GM19463 (cell line): Measurements from ENCODE around the gene CDH12.
"Not testable (repeated sequence)": the region's sequence is repeated elsewhere in the genome, so short reads cannot be mapped to it uniquely, and the experiment has no call there.

ENCODE experiments used
- ATAC-seq: cut with Tn5 transposase; IDR thresholded peaks from one replicate; pipeline ENCODE4 v1.9.1; 2021; ENCODE audit warnings: mild to moderate bottlenecking, moderate library complexity; ENCODE audit not compliant: unreplicated experiment

Gene CDH12

DNA sequence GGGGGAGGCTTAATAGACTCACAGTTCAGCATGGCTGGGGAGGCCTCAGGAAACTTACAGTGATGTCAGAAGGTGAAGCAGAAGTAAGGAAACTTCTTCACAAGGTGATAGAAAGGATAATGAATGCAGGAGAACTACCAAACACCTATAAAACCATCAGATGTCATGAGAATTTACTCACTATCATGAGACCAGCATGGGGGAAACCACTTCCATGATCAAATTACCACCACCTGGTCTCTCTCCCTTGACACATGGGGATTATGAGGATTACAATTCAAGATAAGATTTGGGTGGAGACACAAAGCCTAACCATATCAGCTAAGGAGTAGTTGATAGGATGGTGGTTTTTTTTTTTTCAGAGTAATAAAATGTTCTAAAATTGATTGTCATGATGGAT lies 201.8 kb downstream of the CDH12 start:
- no peak for ATAC-seq

DNA sequence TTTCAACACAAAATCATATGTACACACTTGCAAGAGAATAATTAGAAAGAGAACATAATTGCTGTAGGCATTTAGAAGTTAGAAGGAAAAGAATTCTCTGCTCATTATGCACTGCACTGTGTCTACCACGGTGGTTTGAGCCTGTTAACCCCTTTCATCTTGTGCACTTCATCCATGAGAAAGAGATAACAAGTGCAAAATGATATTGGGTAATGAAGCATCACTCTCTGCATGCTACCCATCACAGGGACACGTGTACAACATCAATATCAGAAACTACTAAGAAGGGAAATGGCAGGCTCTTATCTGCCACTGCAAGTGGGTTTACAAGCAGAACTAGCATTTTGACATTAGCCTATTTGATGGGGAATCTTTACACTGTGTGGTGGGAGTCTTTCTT lies 202.6 kb downstream of the CDH12 start:
- ATAC-seq = no peak

DNA sequence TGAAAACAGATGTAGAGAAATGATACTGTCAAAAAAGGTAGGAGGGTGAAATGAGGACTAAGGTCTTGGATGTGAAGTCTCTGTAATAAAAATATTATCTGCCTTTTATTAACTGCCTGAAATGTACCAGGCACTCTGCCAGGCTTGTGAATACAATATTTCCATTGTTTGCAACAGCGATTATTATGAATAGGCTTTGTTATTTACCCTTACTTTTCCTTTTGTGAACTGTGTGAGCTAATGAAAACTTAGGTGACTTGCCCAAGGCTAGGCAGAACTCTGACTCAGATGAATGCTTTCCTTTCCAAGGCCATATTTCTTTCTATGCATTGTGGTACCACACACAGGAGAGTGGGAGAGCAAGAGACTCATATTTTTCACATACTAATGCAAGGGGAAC lies 204.1 kb downstream of the CDH12 start:
- no peak for ATAC-seq

DNA sequence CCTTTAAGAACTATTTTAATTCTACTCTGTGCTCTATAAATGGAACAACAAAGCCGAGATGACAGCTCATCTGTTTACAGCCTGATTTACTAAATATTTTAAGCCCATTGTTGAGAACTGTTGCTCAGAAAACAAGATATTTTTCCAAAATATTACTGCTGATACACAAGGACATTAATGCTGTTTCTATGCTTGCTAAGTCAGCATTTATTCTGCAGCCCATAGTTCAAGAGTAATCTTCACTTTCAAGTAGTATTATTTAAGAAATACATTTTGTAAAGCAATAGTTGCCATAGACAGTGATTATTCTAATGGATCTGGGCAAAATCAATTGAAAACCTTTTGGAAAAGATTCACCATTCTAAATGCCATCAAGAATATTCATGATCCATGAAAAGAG lies 208.3 kb downstream of the CDH12 start:
- ATAC-seq = no peak

DNA sequence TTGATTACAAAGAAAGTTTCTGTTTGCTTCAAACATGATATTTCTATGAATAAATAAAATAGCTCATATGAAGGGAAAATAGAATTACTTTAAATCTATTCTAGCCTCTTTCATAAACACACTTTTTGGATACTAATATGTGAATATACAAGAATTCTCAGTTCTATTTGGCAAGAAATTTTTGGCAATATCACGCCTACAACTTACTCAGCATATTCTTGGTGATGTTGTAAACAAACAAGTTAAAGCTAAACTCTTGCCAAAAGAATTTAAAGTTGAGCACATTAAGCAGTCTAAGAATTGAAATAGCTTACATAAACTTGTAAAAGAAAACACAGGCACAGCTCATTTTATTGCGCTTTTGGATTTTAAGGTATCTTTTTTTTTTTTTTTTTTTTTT lies 209.8 kb downstream of the CDH12 start:
- no peak for ATAC-seq

DNA sequence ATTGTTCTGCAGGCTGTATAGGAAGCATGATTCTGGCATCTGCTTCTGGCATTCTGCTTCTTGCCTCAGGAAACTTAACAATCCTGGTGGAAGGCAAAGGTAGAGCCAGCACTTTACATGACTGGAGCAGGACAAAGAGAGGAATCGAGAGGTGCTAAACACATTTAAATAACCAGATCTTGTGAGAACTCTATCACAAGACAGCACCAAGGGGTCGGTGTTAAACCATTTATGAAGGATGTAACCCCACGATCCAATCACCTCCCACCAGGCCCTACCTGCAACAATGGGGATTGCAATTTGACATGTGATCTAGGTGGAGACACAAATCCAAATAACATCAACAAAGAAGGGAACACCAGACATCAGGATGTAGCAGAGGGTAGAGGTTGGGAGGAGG lies 221.5 kb downstream of the CDH12 start:
- ATAC-seq = no peak

DNA sequence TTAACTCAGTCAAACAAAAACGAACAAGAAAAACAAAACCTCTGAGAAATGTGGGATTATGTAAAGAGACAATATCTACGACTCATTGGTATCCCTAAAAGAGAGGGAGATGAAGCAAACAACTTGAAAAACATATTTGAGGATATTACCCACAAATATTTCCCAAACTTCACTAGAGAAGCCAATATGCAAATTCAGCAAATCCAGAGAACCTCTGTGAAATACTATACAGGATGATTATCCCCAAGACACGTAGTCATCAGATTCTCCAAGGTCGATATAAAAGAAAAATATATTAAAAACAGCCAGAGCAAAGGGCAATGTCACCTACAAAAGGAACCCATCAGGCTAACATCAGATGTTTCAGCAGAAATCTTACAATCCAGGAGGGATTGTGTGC lies 226.1 kb downstream of the CDH12 start:
- no peak for ATAC-seq

DNA sequence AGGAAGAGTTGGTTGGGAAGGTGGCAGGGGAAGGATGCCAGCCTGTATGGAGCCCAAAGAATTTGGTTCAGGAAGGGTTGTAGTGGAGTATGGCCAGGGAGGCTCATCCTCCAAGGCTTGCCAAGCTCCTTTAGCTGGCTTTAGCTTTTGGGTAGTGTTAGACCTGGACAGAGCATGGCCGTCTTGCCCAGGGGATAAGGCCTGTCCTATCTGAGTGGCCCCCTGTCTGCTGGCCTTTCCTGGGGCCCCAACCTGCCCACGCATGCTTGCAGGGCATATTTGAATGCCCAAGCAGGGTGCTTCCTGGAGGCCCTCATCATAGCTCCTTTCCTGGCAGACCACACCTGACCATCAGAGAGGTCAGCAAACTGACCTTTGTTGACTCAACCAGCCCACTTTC lies 227.7 kb downstream of the CDH12 start:
- no peak for ATAC-seq

DNA sequence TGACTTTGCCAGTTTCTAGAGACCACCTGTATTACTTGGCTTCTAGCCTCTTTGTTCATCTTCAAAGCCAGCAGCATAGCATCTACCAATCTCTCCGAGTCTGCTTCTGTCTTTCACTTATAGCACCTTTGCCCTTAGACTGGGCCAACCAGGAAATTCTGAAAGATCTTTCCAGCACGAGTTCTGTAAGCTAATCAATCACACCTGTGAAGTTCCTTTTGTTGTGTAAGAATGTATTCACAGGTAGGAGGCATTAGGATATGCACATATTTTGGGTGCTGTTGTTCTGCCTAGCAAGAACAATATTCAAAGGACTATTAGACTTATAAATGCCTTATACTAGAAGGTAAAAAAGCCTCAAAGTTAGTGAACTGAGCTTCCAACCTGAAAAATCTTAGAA lies 232.1 kb downstream of the CDH12 start:
- no peak for ATAC-seq

DNA sequence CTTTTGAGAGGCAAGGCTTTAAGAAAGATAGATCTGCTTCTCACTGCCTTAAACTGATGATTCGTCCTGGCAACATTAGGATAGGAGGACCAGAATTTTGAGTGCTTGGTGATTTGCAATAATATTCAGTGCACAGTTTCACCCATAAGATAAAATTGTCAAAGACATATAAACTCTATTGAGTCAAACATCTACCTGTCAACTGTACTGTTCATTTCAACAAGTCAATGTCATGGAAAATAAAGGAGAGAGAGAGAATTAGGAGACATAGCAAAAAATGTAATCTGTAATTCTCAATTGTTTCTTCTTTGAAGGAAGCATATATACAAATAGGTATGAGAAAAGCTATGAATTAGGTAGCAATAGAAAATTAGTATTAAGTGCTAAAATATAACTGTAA lies 237.2 kb downstream of the CDH12 start:
- ATAC-seq = no peak

DNA sequence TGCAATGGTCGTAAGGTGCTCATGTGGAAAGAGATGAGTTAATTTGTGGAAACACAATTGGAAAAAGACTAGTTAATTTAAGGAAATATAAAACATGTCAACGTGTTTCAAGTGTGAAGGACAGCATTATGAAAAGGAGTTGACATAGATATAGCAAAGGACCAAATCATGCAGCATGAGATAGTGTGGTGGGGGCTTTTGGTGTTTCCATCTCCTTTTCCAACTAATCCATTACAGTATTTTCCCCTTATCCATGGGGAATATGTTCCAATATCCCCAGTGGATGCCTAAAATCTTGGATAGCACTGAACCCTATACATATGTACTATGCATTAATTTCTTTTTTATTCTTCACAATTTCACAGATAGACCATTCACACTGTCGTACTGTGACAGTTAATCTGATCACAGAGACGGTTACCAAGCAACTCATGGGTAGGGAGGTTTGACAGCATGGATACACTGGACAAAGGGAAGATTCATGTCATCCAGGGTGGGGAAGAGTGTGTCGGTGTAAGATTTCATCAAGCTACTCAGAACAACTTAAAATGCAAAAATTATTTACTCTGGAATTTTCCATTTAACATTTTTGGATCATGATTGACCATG lies 238.6 kb downstream of the CDH12 start:
- ATAC-seq = no peak

DNA sequence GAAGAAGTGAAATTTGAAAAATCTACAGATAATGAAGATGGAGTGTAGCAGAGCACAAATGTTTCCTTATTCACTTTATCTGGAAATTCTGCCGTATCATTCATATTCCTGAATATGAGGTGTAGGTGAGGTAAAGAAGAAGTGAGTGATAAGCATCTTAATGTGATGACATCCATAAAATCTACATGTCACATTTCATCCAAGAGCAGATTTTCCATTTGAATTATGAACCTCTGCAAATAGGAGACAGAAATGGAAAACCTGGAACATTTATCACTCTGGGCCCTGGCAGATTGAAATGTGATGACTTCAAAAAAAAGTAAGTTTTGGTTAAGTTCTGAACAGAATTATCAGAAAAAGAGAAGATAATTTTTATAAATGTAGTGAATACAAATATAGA lies 240.2 kb downstream of the CDH12 start:
- ATAC-seq = no peak

DNA sequence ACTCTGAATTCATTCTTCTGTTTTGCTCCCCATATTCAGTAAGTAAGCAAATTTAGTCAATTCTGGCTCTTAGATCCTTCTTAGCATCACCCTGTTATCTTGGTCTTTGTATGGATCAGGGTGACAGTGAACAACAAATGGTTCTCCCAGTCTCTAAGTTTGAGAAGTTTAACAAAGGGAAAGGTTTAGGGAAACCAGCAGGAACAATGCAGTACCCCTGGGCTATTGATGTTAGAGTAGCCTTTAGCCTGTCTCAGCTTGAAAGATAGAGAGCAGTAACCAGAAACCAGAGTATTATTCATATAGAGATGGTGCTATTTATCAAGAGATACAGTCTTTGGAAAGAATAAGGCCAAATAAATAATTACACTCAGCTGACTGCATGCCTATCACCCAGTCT lies 241.8 kb downstream of the CDH12 start:
- no peak for ATAC-seq

DNA sequence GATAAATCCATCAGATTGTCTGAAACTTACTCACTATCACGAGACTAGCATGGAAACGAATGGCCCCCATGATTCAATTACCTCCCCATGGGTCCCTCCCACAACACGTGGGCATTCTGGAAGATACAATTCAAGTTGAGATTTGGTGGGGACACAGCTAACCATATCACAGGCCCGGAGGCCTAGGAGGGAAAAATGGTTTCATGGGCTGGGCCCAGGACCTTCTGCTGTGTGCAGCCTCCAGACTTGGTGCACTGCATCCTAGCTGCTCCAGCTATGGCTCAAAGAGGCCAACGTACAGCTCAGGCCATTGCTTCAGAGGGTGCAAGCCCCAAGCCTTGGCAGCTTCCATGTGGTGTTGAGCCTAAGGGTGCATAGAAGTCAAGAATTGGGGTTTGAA lies 245.6 kb downstream of the CDH12 start:
- ATAC-seq = not testable (repeated sequence)

DNA sequence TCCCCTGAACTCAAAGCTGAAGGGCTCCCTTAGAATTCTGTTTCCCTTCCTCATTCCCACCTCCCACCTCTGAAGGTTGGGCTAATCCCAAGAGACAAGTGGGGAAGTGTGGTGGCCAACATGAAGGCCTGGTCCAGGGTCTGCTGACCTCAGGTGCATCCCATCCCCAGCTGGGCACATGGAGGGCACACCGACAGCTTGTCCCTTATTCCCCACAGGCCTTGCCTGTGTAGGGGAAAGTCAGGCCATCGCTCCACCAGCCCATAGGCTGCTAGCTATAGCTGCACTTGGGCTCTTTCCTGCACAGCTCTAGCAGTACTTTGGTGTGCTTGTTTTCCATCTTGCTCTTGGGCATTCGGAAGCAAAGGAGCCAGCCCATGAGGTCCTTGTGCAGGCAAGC lies 247.7 kb downstream of the CDH12 start:
- ATAC-seq = no peak

DNA sequence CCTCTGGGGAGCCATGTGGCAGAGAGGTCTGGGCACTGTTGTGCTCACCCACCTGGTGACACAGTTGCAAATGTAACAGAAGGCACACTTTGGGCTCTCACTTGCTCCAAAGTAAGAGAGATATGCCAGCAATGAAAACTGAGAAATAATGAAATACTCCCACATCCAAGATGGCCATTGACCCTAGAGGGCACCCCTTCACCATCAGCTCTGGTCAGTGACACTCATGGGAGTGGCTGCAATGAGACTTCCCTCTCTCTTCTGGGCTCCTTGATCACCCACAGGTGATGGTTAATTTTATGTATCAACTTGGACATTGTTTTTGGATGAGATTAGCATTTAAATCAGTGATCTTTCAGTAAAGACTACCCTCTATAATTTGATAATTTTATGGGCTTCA lies 248.4 kb downstream of the CDH12 start:
- ATAC-seq = no peak

DNA sequence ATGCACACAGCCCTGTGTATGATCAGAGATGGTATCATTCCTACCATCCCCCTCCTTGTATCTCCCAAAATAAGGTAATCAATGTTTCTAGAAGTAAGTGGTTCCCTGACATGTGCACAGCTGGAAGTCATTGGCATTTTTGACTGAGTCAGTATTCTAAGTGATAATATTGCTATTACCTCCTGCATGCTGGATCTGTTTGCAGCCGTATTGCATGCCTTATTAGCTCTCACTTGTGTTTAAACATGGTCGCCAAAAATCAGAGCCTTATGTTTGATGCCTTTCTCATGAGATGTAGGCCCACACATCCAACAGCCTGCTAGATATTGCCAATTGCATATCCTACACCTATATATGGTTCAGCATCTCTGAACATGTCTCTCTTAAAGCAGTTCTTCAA lies 254.3 kb downstream of the CDH12 start:
- ATAC-seq = no peak

DNA sequence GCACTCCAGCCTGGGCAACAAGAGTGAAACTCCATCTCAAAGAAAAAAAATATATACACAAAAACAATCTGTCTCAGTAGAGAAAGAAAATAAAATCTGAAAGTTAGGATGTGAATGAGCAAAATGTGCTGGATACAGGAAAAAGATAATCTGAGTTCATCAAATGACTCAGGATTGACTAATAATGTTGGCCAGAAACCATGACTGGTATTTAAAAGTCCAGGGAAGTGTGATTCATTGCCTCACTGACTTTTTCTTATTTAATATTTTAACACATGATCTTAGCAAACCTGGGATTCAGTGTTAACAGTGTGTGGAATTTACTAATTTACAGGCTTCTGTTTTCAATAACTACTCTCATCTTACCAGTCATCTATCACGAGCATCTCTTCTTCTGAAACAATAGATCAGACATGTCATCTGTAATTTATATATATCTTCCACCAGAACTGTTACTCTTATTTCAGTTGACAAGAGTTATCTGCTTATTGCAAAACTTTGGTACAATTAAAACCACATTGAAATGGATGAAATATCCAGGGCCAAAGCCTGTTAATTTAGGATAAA lies 256.7 kb downstream of the CDH12 start:
- ATAC-seq = no peak

DNA sequence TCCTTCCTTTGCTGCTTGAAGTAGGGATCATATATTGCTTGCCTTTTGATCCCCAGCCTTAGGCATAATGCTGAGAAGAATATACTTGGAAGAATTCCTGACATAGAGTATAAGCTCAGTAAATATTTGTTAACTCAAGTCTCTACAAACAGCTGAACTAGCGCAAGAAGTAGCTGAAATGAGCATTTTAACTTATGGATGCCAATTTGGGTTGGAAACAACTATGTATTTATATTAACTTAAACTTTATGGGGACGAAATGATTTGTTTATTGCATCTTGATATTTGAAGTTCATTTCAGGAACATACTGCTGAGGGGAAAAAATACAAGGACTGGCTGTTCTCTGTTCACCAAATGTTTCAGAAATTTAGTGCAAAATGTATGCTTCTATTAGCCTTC lies 258.7 kb downstream of the CDH12 start:
- no peak for ATAC-seq

DNA sequence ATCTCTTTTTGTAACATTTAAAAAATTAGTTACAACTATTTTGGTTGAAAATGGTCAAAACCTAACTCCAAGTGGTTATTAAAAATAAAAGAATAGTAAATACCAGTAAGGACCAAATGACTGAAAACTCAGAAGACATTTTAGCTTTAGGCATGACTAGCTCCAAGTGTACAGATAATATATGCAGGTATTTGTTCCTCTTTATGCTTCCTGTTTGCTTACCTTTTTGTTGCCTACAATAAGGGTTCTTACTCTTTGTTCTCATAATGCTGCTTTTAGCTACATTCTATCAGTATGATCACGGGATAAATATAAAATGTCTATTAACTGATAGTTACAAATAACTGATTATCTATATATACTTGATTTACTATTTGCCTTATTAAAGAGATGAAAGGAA lies 259.6 kb downstream of the CDH12 start:
- peak; percentile 59 for ATAC-seq

DNA sequence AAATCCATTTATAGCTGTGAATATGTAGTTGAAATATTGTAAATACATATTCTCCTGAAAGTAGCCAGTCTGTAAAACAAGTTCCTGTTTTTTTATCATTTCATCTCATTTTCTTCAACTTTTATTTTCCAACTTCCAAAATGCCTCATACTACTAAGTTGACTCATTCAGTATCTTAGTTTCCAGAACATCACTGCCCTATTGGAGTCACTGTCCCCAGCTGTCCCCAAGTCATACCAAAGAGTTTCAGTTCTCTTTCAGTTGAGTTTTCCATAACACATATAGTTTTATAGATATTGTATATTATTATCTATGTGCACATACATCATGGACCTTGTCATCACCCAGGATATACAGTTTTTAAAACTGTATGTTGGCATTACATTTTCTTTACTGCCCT lies 261.7 kb downstream of the CDH12 start:
- no peak for ATAC-seq

DNA sequence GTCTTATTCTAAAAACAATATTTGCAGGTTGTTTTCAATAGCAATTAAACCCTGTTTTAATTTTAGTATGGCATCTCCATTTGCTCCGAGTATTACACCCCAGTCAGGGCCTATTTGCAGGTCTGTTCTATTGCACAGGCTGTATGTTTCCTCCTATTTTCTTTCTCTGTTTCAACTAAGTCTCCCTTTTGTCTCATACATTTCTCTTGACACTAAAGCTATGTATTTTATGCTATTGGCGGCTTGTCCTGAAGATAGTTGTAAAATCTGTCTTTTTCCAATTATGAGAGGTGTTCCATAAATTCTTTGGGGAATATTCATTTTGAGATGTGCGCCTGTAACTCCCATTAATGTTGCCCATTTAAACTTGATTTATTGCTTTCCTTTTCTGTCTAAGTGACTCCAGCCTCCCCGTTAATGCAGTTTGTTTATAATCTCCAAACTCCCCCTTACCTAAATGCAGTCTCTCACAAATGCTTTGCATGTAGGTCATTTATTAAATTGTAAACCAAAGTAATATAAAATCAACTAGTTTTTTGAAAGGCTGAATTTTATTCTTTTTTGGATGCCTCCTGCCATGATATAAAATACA lies 262.4 kb downstream of the CDH12 start:
- no peak for ATAC-seq

DNA sequence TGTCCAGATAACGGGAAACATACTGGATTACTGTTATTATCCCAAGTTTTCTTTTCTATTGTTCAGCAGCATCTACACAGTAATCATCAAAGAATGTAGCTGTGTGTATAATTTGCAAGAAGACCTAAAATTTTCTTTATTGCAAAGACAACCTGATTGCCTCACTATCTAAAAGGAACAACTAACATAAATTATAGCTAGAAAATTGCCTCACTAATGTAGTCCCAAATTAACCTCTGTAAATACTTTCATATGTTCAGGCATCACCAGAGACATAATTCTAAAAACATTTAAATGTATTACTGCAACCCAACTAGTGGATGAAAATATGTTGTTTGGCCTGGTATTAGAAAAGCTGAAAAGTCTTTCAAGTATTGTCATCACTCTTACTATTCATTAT lies 275.4 kb downstream of the CDH12 start:
- ATAC-seq = no peak
